ENCODE results near the gene CENPO. TPM values are rescaled to one million over a fixed set of nuclear protein-coding genes. Genes with fewer than 3 reads are reported as not detected.

The CENPO gene
- total and polyA plus RNA-seq, 2 donors (not counting 1 experiment from before 2014, with no cell fraction given), result 9.1 to 12.7 TPM

GRCh38 chr2:24852026-24852425, 58.8 kb downstream of the CENPO start:
- Histone ChIP-seq H3K9ac (ENCODE audit: insufficient read depth, low read length) (no peak overlapping the region), H3K27me3 (ENCODE audit: control insufficient read depth, insufficient read depth, low read length) (no peaks in the 10 kb centered on the region), H2AFZ (ENCODE audit: low read length) (no peak overlapping the region), H3K79me2 (ENCODE audit: control insufficient read depth, insufficient read depth, low read length) (no peaks in the 10 kb centered on the region), H3K9me3 (ENCODE audit: control insufficient read depth, insufficient read depth, low read depth, low read length) (no peaks in the 10 kb centered on the region), H3K4me2 (ENCODE audit: extremely low read depth, insufficient read depth, low read length) (no peak overlapping the region), H4K20me1 (ENCODE audit: control insufficient read depth, extremely low read depth, insufficient read depth, low read length) (no peaks in the 10 kb centered on the region), H3K4me1 (ENCODE audit: control insufficient read depth, extremely low read depth, insufficient read depth, low read length) (peaks cover 19% of the 10 kb centered on the region), H3K27ac (ENCODE audit: insufficient read depth, low read length) (no peak overlapping the region), H3K4me3 (replicated peaks in 1 of 4; ENCODE audit: control extremely low read depth in 1 of 4, insufficient read depth in 1 of 4, low read depth in 3 of 4, low read length in 4 of 4) (no peak overlapping the region), H3K36me3 (ENCODE audit: control insufficient read depth, insufficient read depth, low read length) (no peaks in the 10 kb centered on the region)
- TF ChIP-seq EZH2 (IDR thresholded peaks at IDR 0.05; ENCODE audit: low read length, missing control alignments) (no peak), CTCF (conservative IDR thresholded peaks at IDR 0.05 in 1 of 2, IDR thresholded peaks at IDR 0.05 in 1 of 2; ENCODE audit: low read depth in 1 of 2, low read length in 2 of 2) (no peak)
- no peak for DNase-seq (ENCODE audit: low read depth in 2 of 2)

- Histone ChIP-seq H3K4me2 (ENCODE audit: extremely low read depth, insufficient read depth, low read length) (no peak overlapping the region), H3K4me1 (ENCODE audit: control insufficient read depth, extremely low read depth, insufficient read depth, low read length) (peaks cover 20% of the 10 kb centered on the region), H3K9ac (ENCODE audit: insufficient read depth, low read length) (no peak overlapping the region), H3K36me3 (ENCODE audit: control insufficient read depth, insufficient read depth, low read length) (no peaks in the 10 kb centered on the region), H4K20me1 (ENCODE audit: control insufficient read depth, extremely low read depth, insufficient read depth, low read length) (no peaks in the 10 kb centered on the region), H3K79me2 (ENCODE audit: control insufficient read depth, insufficient read depth, low read length) (no peaks in the 10 kb centered on the region), H3K27me3 (ENCODE audit: control insufficient read depth, insufficient read depth, low read length) (no peaks in the 10 kb centered on the region), H3K27ac (ENCODE audit: insufficient read depth, low read length) (no peak overlapping the region), H3K4me3 (replicated peaks in 1 of 4; ENCODE audit: control extremely low read depth in 1 of 4, insufficient read depth in 1 of 4, low read depth in 3 of 4, low read length in 4 of 4) (no peak overlapping the region), H3K9me3 (ENCODE audit: control insufficient read depth, insufficient read depth, low read depth, low read length) (no peaks in the 10 kb centered on the region), H2AFZ (ENCODE audit: low read length) (no peak overlapping the region)
- no peak for DNase-seq (ENCODE audit: low read depth in 2 of 2)
- TF ChIP-seq EZH2 (IDR thresholded peaks at IDR 0.05; ENCODE audit: low read length, missing control alignments), result no peak
- no peak for TF ChIP-seq CTCF (conservative IDR thresholded peaks at IDR 0.05 in 1 of 2, IDR thresholded peaks at IDR 0.05 in 1 of 2; ENCODE audit: low read depth in 1 of 2, low read length in 2 of 2)
These were observed 59.3 kb downstream of the CENPO start for GRCh38 chr2:24852431-24853020.

- DNase-seq (ENCODE audit: low read depth in 2 of 2), result no peak
- TF ChIP-seq EZH2 (IDR thresholded peaks at IDR 0.05; ENCODE audit: low read length, missing control alignments), result no peak
- no peak for TF ChIP-seq CTCF (conservative IDR thresholded peaks at IDR 0.05 in 1 of 2, IDR thresholded peaks at IDR 0.05 in 1 of 2; ENCODE audit: low read depth in 1 of 2, low read length in 2 of 2)
- H3K36me3 ChIP-seq (ENCODE audit: control insufficient read depth, insufficient read depth, low read length), result no peaks in the 10 kb centered on the region
- no peaks in the 10 kb centered on the region for H3K79me2 ChIP-seq (ENCODE audit: control insufficient read depth, insufficient read depth, low read length)
- no peak overlapping the region for H3K9ac ChIP-seq (ENCODE audit: insufficient read depth, low read length)
- H3K9me3 ChIP-seq (ENCODE audit: control insufficient read depth, insufficient read depth, low read depth, low read length), result no peaks in the 10 kb centered on the region
- H3K4me3 ChIP-seq (replicated peaks in 1 of 4; ENCODE audit: control extremely low read depth in 1 of 4, insufficient read depth in 1 of 4, low read depth in 3 of 4, low read length in 4 of 4), result no peak overlapping the region
- no peaks in the 10 kb centered on the region for H3K27me3 ChIP-seq (ENCODE audit: control insufficient read depth, insufficient read depth, low read length)
- no peak overlapping the region for H3K27ac ChIP-seq (ENCODE audit: insufficient read depth, low read length)
- H3K4me2 ChIP-seq (ENCODE audit: extremely low read depth, insufficient read depth, low read length), result no peak overlapping the region
- peaks cover 21% of the 10 kb centered on the region for H3K4me1 ChIP-seq (ENCODE audit: control insufficient read depth, extremely low read depth, insufficient read depth, low read length)
- no peak overlapping the region for H2AFZ ChIP-seq (ENCODE audit: low read length)
- no peaks in the 10 kb centered on the region for H4K20me1 ChIP-seq (ENCODE audit: control insufficient read depth, extremely low read depth, insufficient read depth, low read length)
These were observed 59.8 kb downstream of the CENPO start for GRCh38 chr2:24853046-24853445.

Measured in fibroblast of lung (primary cell).